Forelimb muscle (tissue), 1 donor: ENCODE data around the gene PARN. TPM values are rescaled to one million over a fixed set of nuclear protein-coding genes. Genes with fewer than 3 reads are reported as not detected.
A peak's percentile ranks its signal among the peaks of the same experiment; 100 is the strongest.
"Not testable (repeated sequence)": the region's sequence is repeated elsewhere in the genome, so short reads cannot be mapped to it uniquely, and the experiment has no call there.

Experiments
- DNase-seq: peaks from one replicate; pipeline ENCODE4 v3.0.0-alpha.2; 2013; ENCODE audit warnings: low read depth
- polyA plus RNA-seq: library from polyadenylated mRNA; unstranded; fragments of 120-200 nt; gene quantifications from one replicate; pipeline ENCODE4 v1.2.1, GENCODE V29; 2013; ENCODE audit not compliant: insufficient read length

The PARN gene
- polyA plus RNA-seq, 1 donor, result 15.1 TPM

- DNase-seq, result not testable (repeated sequence)
Observed at GRCh38 chr16:14574698-14575415, 55.2 kb downstream of the PARN start.

- DNase-seq, result no peak
Observed at GRCh38 chr16:14572535-14572934, 57.5 kb downstream of the PARN start.

- no peak for DNase-seq
Observed at GRCh38 chr16:14569213-14569612, 60.8 kb downstream of the PARN start.

GRCh38 chr16:14566599-14566998 is 63.5 kb downstream of the PARN start:
- no peak for DNase-seq

- no peak for DNase-seq
Observed at GRCh38 chr16:14565688-14566025, 64.4 kb downstream of the PARN start.

- DNase-seq, result no peak
Observed at GRCh38 chr16:14564861-14565687, 65.0 kb downstream of the PARN start.

- DNase-seq, result no peak
Observed at GRCh38 chr16:14564323-14564722, 65.7 kb downstream of the PARN start.

GRCh38 chr16:14562691-14563491 is 67.2 kb downstream of the PARN start:
- DNase-seq, result no peak

- no peak for DNase-seq
Observed at GRCh38 chr16:14560523-14560922, 69.5 kb downstream of the PARN start.

GRCh38 chr16:14559809-14560241 is 70.2 kb downstream of the PARN start:
- no peak for DNase-seq

GRCh38 chr16:14553447-14553846 is 76.6 kb downstream of the PARN start:
- DNase-seq, result no peak

- DNase-seq, result no peak
Observed at GRCh38 chr16:14549789-14550153, 80.3 kb downstream of the PARN start.

- DNase-seq, result no peak
Observed at GRCh38 chr16:14548933-14549788, 80.9 kb downstream of the PARN start.

- no peak for DNase-seq
Observed at GRCh38 chr16:14545346-14545884, 84.6 kb downstream of the PARN start.

- DNase-seq, result not testable (repeated sequence)
Observed at GRCh38 chr16:14544846-14545245, 85.2 kb downstream of the PARN start.

GRCh38 chr16:14539631-14540030 is 90.4 kb downstream of the PARN start:
- DNase-seq, result peak; percentile 11

- DNase-seq, result no peak
Observed at GRCh38 chr16:14539156-14539555, 90.9 kb downstream of the PARN start.

GRCh38 chr16:14538604-14539003 is 91.5 kb downstream of the PARN start:
- no peak for DNase-seq

- DNase-seq, result no peak
Observed at GRCh38 chr16:14531613-14532012, 98.4 kb downstream of the PARN start.

GRCh38 chr16:14531101-14531500 is 99.0 kb downstream of the PARN start:
- DNase-seq, result no peak

GRCh38 chr16:14530046-14530445 is 100.0 kb downstream of the PARN start:
- no peak for DNase-seq
